CD4-positive, alpha-beta T cell treated with Interleukin-21 for 1 hour (primary cell): ENCODE data around the gene ANKS1B.
"Not testable (repeated sequence)": the region's sequence is repeated elsewhere in the genome, so short reads cannot be mapped to it uniquely, and the experiment has no call there.

Experiments used
- DNase-seq: peaks from one replicate; pipeline ENCODE4 v3.0.0-alpha.2; 2020

Gene ANKS1B

DNA sequence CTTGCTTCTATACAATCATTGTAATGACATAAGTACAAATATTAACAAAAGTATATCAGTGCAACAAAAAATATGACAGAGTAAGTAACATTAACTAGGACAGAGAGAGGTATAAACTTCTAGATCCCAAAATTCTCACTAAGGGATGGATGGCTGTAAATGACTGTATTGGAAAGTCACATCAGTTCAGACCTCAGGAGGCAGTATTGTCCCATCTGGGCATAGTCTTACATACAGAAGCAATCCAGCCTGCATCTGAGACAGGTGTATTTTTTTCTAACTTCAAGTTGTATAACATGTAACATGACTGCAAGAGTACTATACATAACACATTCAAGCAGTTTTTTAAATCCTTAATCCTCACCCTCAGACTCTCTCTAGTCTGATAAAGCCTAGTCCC lies 238.2 kb downstream of the ANKS1B start:
- no peak for DNase-seq

DNA sequence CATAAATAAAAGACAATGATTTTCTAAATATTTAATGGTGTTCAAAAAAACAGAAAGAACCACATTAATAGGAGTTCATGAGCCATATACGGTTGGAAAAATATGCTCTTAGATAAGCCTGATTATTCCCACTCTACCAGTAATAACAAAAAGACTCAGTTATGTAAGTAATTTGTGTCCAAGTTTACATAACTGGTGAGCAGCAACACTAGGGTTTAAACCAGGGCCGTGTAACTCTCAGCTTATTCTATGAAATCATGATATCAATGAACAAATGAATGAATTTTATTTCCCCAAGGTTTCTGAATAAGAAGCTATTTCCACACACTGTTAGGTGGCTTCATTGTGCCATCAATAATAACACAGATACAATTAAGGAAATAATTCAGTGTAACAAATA lies 238.8 kb downstream of the ANKS1B start:
- no peak for DNase-seq

DNA sequence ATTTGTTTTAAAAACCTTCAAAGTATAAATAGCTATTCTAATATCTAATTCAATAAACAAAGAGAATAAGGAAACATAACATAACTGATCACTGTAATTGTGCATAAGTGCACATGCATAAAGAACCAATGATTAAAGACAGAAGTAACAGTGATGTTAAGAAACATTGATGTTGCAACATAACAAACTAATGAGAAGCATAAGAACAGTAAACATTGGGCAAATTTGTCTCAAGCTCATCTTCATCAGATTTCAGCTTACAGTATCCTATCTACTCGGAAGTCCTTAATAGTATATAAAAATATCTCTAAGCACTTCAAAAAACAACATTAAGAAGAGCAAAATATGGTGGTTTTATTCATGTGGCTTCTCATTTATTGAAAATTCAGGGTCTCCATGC lies 239.6 kb downstream of the ANKS1B start:
- no peak for DNase-seq

- DNase-seq: no peak
Measured at GRCh38 chr12:99736760-99737269, 247.9 kb downstream of the ANKS1B start.

- DNase-seq: no peak
Measured at GRCh38 chr12:99732131-99732530, 252.6 kb downstream of the ANKS1B start.

- DNase-seq: no peak
Measured at GRCh38 chr12:99722690-99723486, 261.8 kb downstream of the ANKS1B start.

- no peak for DNase-seq
Measured at GRCh38 chr12:99721715-99722275, 262.9 kb downstream of the ANKS1B start.

DNA sequence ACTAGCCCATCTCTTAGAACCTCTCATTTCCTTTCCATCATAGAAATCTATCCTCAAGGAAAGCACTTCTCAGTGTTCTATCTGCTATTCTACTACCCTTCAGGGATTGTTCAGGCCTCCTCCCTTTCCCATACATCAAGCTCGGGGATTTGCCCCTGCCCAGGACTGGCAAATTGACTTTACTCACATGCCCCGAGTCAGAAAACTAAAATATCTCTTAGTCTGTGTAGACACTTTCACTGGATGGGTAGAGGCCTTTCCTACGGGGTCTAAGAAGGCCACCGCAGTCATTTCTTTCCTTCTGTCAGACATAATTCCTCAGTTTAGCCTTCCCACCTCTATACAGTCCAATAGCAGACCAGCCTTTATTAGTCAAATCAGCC lies 264.7 kb downstream of the ANKS1B start:
- not testable (repeated sequence) for DNase-seq

- DNase-seq: not testable (repeated sequence)
Measured at GRCh38 chr12:99719411-99720082, 265.2 kb downstream of the ANKS1B start.

DNA sequence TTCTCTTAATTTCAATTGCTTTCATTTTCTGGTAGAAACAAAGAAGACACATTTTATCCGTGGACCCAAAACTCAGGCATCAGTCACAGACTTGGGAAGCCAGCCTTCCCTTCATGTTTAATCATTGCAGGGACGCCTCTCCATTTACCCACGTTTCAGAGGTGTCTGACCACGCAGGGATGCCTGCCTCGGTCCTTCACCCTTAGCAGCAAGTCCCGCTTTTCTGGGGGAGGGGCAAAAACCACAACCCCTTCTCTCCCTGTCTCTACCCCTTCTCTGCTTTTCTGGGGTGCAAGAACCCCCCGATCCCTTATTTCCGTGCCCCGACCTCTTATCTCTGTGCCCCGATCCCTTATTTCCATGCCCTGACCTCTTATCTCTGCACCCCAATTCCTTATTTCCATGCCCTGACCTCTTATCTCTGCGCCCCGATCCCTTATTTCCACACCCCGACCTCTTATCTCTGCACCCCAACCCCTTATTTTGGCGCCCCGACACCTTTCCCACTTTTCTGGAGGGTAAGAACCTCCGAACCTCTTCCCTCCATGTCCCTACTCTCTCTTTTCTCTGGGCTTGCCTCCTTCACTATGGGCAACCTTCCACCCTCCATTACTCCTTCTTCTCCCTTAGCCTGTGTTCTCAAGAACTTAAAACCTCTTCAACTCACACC lies 268.8 kb downstream of the ANKS1B start:
- DNase-seq: not testable (repeated sequence)

DNA sequence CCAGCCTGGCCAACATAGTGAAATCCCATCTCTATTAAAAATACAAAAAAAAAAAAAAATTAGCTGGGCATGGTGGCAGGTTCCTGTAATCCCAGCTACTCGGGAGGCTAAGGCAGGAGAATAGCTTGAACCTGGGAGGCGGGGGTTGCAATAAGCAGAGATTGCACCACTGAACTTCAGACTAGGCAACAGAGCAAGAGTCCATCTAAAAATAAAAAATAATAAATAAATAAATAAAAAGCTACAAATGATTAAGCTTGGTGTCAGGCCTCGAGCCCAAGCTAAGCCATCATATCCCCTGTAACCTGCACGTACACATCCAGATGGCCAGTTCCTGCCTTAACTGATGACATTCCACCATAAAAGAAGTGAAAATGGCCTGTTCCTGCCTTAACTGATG lies 269.8 kb downstream of the ANKS1B start:
- DNase-seq: not testable (repeated sequence)

DNA sequence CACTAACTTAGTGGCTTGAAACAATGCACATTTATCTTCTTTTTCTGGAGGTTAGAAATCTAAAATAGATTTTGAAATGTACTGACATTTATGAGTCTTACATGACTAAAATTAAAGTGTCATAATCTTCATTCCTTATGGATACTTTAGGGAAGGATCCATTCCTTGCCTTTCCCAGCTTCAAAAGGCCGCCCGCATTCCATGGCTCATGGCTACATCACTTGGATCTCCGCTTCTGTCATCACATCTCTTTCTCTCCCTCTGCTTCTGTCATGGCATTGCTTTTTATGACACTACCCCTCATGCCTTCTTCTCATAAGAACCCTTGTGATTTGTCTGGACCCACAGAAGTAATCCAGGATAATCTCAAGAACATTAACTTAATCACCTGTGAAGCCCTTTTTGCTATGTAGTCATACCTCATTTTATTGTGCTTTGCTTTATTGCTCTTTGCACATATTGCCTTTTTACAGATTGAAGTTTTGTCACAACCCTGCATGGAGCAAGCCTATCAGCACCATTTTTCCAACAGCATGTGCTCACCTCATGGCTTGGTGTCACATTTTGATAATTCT lies 270.7 kb downstream of the ANKS1B start:
- DNase-seq: no peak

DNA sequence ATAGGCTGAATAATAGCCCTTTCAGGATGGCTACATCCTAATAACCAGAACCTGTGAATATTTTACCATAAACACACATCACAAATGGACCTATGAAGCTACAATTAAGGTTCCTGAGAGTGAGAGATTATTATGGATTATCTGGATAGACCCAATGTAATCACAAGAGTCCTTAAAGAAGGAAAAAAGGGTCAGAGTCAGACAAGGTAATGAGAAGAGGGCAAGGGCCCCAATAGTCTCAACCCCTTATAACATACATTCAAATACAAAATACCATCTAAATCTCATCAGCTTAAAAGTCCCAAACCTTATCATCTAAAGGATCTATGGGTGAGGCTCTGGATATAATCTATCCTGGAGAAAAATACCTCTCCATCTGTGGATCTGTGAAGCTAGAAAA lies 272.5 kb downstream of the ANKS1B start:
- DNase-seq: no peak

DNA sequence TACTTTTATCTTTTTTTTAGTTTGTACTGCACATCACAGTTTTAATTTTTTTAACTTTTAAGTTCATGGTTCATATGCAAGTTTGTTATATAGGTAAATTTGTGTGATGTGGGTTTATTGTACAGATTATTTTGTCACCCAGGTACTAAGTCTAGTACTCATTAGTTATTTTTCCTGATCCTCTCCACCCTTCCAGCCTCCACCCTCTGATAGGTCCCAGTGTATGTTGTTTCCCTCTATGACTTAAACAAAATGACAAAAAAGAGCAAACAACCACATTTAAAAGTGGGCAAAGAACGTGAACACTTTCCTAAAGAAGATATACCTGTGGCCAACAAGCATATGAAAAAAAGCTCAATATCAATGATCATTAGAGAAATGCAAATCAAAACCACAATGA lies 273.5 kb downstream of the ANKS1B start:
- no peak for DNase-seq

DNA sequence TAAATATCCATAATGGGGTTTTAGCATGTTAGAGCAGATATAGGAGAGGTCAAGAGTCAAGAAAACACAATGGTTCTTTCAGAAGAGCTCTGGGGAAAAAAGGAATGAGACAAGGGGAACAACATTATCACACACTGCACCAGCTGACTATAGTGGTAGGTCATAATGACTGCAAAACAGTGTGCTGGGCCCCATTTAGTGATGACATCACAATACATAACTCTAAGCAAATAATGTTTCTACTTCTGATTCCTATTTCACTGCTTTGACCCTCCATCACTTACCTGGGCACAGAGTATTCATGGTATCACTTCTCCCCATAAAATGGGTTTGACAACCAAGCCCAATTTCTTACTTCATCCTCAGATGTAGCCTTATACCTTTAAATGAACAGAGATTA lies 275.1 kb downstream of the ANKS1B start:
- no peak for DNase-seq

GRCh38 chr12:99709116-99709515 lies 275.6 kb downstream of the ANKS1B start:
- no peak for DNase-seq

- no peak for DNase-seq
Measured at GRCh38 chr12:99707883-99708282, 276.9 kb downstream of the ANKS1B start.

DNA sequence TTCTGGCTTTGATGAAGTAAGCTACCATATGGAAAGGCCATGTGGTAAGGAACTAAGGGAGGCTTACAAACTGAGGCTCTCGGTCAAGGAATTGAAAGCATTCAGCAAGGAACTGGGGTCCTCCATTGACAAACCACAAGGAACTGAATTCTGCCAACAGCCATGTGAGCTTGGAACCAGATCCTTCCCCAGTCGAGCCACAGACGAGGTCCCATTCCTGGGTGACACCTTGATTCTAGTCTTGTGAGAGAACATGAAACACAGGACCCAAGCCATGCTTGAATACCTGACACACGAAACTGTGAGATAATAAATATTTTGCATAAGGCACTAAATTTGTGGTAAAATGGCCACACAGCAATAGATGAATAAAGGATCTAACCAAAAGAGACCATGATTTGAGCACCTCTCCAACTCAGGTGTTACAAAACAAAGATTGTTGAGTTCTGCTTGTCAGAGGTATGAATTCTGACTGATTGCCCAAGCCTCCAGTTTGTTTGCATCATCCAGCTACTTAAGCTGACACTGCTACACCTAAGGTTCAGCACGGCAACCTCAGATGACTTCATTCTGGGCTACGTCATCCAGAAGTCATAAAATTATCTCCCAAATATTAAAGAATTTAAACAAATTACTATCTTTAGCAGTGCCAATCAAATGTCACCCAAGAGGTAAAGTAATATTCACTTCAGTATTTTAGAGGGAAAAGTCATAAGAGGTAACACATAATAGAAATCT lies 277.8 kb downstream of the ANKS1B start:
- no peak for DNase-seq

DNA sequence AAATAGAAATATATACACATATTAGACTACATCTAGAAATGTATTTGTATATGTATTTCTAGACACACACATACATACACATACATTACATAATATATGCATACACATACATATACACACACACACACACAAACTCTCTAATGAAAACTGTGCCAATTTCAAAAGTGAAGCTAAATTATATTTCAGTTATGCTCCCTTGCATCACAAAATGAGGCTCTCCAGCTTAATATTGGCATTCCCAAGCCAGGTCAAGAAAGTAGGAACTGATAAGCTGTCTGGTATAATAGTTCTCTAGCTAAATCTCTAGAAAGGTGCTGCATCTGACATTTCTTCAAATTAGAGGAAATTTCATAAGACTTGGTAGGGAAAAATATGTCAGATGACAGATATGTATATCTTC lies 280.3 kb downstream of the ANKS1B start:
- no peak for DNase-seq

GRCh38 chr12:99704036-99704435 lies 280.7 kb downstream of the ANKS1B start:
- DNase-seq: no peak

DNA sequence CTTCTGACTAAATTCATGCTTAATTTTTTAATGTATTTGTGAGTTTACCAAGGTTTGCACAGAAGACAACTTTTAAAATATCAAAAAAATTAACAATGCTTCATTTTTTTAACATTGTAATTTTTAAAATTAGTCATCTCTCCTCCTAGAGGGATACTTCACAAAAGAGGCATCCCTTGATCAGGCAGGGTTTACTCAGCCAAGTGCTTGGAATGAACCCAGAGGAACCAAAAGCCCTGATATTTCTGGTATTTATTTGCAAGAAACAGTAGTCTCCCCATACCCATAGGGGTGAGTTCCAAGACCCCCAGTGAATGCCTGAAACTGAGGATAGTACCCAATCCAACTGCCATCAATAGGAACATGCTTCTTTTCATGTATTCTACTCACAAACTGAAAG lies 284.7 kb downstream of the ANKS1B start:
- DNase-seq: no peak

DNA sequence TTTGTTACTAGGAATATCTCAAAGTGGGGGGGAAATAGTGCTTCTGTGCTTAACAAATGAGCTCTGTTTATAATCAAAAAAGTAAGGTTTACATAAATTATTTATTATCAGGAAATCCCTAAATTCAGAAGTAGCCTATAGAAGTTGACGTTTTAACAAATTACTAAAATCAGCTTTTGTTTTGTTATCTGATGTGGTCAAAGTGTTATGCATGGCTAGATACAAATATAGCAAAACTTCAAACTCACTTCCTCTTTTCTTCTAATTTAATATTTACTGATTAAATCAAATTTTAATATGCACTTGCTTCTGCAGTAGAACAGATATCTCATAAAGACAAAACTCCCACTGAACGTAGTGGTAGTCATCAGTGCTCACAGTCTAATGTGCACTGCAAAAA lies 289.7 kb downstream of the ANKS1B start:
- no peak for DNase-seq
